Gastrocnemius medialis (tissue), 4 donors: ENCODE measurements around the gene ME3. TPM values are rescaled to one million over a fixed set of nuclear protein-coding genes. Genes with fewer than 3 reads are reported as not detected.

ENCODE experiments used
- ATAC-seq, 2 donors: fragments of 150-250 bp; one replicate each; pipeline ENCODE4 v1.9.1; 2016
- DNase-seq, 2 donors: peaks; one replicate each; pipeline ENCODE4 v3.0.0-alpha.2; 2019
- H3K27ac ChIP-seq, 4 donors: fragments of 200-600 bp; sonication (generic); 1 replicate in 1 of 4; 2 replicates in 3 of 4; pipeline ENCODE4 v1.5.1; 2016 to 2018; ENCODE audit warnings: mild to moderate bottlenecking in 2 of 4, moderate library complexity in 1 of 4
- H3K27me3 ChIP-seq, 3 donors: fragments of 200-600 bp; sonication (generic) in 2 of 3; 1 replicate in 1 of 3; 2 replicates in 2 of 3; pipeline versions ENCODE4 v1.5.1 to v1.6.0; 2016 to 2019; ENCODE audit warnings: mild to moderate bottlenecking in 1 of 3, moderate library complexity in 1 of 3
- H3K36me3 ChIP-seq, 2 donors: fragments of 200-600 bp; sonication (generic) in 1 of 2; one replicate each; pipeline ENCODE4 v1.5.1; 2017 to 2018
- H3K4me1 ChIP-seq, 2 donors: fragments of 200-600 bp; sonication (generic) in 1 of 2; one replicate each; pipeline ENCODE4 v1.5.1; 2016 to 2017; ENCODE audit warnings: mild to moderate bottlenecking in 2 of 2
- H3K4me3 ChIP-seq, 4 donors: fragments of 200-600 bp; sonication (generic) in 3 of 4; 1 replicate in 1 of 4; 2 replicates in 3 of 4; pipeline ENCODE4 v1.5.1; 2016 to 2019; ENCODE audit warnings: mild to moderate bottlenecking in 2 of 4
- H3K9me3 ChIP-seq, 3 donors: fragments of 200-600 bp; sonication (generic) in 2 of 3; 1 replicate in 1 of 3; 2 replicates in 2 of 3; pipeline ENCODE4 v1.5.1; 2016 to 2019
- POLR2A ChIP-seq, 2 donors: fragments of 450-650 bp; IDR thresholded peaks; one replicate each; pipeline ENCODE4 v1.6.1; 2017; ENCODE audit warnings: antibody characterized with exemption in 2 of 2, mild to moderate bottlenecking in 2 of 2, moderate library complexity in 2 of 2
- in situ Hi-C, 4 donors: fragments of 200-750 bp; cut with MboI; loops; one replicate each; pipeline versions ENCODE4 v1.15.0 to v1.8.0; 2017; ENCODE audit warnings: low sequenced_read_pairs in 4 of 4
- intact Hi-C: fragments of 100-400 bp; cut with DNase I; formaldehyde crosslinking; loops from one replicate; pipeline ENCODE4 v1.15.1; 2023; ENCODE audit warnings: low total_unique reads
- total RNA-seq, 4 donors: library from RNA; depleted of rRNA; stranded (reverse); fragments of >200 nt; gene quantifications; one replicate each; pipeline versions ENCODE4 v1.1.0 to v1.2.3, GENCODE V29; 2016
- TF ChIP-seq, protein P1 (sequence below), 5 experiments: fragments of 450-650 bp in 3 of 5; fragments of 200-600 bp in 2 of 5; sonication (generic) in 2 of 5; IDR thresholded peaks in 4 of 5; conservative IDR thresholded peaks in 1 of 5; 1 replicate in 4 of 5; 2 replicates in 1 of 5; pipeline ENCODE4 v1.5.1; 2016 to 2019; ENCODE audit warnings: antibody characterized with exemption in 5 of 5, mild to moderate bottlenecking in 3 of 5, moderate library complexity in 3 of 5

ME3 gene
- total RNA-seq, 4 donors from 2014 or later, result 4.2 to 17.0 (median 15.7) TPM

GRCh38 chr11:86636275-86636674 is 36.1 kb downstream of the ME3 start:
- intact Hi-C loops, result no loop called here
- H3K27ac ChIP-seq, result no peak overlapping the region
- in situ Hi-C loops, result no loop called here

DNA sequence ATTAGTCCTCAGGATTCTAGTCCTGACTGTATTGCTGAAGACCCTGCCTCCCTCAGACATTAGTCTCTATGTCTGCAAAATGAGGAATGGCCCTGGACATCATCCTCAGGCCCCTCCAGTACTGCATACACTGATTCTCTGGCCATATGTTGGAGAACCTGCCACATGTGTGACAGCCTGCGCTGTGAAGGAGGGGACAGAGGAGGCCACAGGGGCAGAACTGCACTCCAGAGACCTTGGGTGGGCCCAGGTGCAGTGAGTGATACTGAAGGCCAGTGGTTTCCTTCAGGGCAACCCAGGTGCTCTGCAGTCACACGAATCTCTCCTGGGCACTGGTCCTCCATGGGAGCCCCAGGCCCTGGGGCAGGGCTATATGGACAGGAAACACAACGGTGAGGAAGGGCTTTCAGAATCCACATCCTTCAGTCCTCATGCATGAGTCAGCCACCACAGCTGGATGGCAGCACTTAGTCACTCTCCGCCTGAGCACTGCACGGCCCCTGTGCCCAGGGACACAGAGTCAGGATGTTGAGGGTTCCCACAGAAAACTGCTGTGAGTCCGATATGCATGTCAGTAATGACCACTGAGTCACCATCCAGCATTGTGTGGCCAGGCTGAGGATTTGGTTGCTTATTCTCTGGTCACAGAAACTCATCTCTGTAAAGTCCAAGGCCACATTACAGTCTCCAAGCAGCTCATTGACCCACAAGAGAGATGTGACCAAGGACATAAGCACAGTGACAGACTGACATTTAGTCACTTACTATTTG is 39.7 kb downstream of the ME3 start:
- H3K9me3 ChIP-seq, result no peaks in the 10 kb centered on the region
- H3K27me3 ChIP-seq, result no peaks in the 10 kb centered on the region
- DNase-seq (no peak), ATAC-seq (peak in 1 of 2 donors; percentile 28)
- no peak overlapping the region for H3K4me3 ChIP-seq
- no peaks in the 10 kb centered on the region for H3K36me3 ChIP-seq
- in situ Hi-C loops, result no loop called here
- no peak overlapping the region for H3K27ac ChIP-seq
- no peak for TF ChIP-seq POLR2A (IDR thresholded peaks at IDR 0.05)
- TF ChIP-seq, protein P1, sequence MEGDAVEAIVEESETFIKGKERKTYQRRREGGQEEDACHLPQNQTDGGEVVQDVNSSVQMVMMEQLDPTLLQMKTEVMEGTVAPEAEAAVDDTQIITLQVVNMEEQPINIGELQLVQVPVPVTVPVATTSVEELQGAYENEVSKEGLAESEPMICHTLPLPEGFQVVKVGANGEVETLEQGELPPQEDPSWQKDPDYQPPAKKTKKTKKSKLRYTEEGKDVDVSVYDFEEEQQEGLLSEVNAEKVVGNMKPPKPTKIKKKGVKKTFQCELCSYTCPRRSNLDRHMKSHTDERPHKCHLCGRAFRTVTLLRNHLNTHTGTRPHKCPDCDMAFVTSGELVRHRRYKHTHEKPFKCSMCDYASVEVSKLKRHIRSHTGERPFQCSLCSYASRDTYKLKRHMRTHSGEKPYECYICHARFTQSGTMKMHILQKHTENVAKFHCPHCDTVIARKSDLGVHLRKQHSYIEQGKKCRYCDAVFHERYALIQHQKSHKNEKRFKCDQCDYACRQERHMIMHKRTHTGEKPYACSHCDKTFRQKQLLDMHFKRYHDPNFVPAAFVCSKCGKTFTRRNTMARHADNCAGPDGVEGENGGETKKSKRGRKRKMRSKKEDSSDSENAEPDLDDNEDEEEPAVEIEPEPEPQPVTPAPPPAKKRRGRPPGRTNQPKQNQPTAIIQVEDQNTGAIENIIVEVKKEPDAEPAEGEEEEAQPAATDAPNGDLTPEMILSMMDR (IDR thresholded peaks at IDR 0.05 in 4 of 5, conservative IDR thresholded peaks at IDR 0.05 in 1 of 5), result peak in 2 of 5 experiments; percentile 18 to 28
- intact Hi-C loops, result no loop called here
- peaks cover 30% of the 10 kb centered on the region in 2 donors for H3K4me1 ChIP-seq

More at GRCh38 chr11:86636275-86636674, 36.1 kb downstream of the ME3 start:
- Histone ChIP-seq H3K4me3 (no peak overlapping the region), H3K36me3 (no peaks in the 10 kb centered on the region), H3K9me3 (no peaks in the 10 kb centered on the region), H3K27me3 (no peaks in the 10 kb centered on the region), H3K4me1 (no peaks in the 10 kb centered on the region)
- ATAC-seq, result no peak
- no peak for TF ChIP-seq POLR2A (IDR thresholded peaks at IDR 0.05)
- TF ChIP-seq, protein P1 (IDR thresholded peaks at IDR 0.05 in 4 of 5, conservative IDR thresholded peaks at IDR 0.05 in 1 of 5), result no peak
- DNase-seq, result no peak

GRCh38 chr11:86630229-86630981 is 42.0 kb downstream of the ME3 start:
- H3K27me3 ChIP-seq, result no peaks in the 10 kb centered on the region
- in situ Hi-C loops, result no loop called here
- intact Hi-C loops, result no loop called here
- no peak overlapping the region for H3K4me3 ChIP-seq
- peak overlapping the region in 3 of 4 donors; percentile 50 to 68 (median 65) for H3K27ac ChIP-seq
- ATAC-seq, result peak in 1 of 2 donors; percentile 27
- peaks cover 38 to 40% of the 10 kb centered on the region in 2 donors for H3K4me1 ChIP-seq
- H3K9me3 ChIP-seq, result no peaks in the 10 kb centered on the region
- no peak for DNase-seq
- TF ChIP-seq POLR2A (IDR thresholded peaks at IDR 0.05), result no peak
- TF ChIP-seq, protein P1 (IDR thresholded peaks at IDR 0.05 in 4 of 5, conservative IDR thresholded peaks at IDR 0.05 in 1 of 5), result no peak
- H3K36me3 ChIP-seq, result no peaks in the 10 kb centered on the region

GRCh38 chr11:86629045-86629706 is 43.2 kb downstream of the ME3 start:
- Histone ChIP-seq H3K27ac (peak overlapping the region; percentile 50 to 68 (median 63)), H3K4me3 (no peak overlapping the region), H3K36me3 (no peaks in the 10 kb centered on the region), H3K27me3 (no peaks in the 10 kb centered on the region), H3K4me1 (peaks cover 41 to 45% of the 10 kb centered on the region in 2 donors), H3K9me3 (no peaks in the 10 kb centered on the region)
- peak; percentile 50 to 55 for ATAC-seq
- in situ Hi-C loops (no loop called here), intact Hi-C loops (loop anchor here (5.0 kb wide), 2 partner anchors 43 to 113 kb away; partner anchors contain the start of gene ME3)
- no peak for TF ChIP-seq POLR2A (IDR thresholded peaks at IDR 0.05)
- TF ChIP-seq, protein P1 (IDR thresholded peaks at IDR 0.05 in 4 of 5, conservative IDR thresholded peaks at IDR 0.05 in 1 of 5), result no peak
- peak; percentile 17 to 39 for DNase-seq
